Measurements from ENCODE around the gene R3HDM4.
A peak's percentile ranks its signal among the peaks of the same experiment; 100 is the strongest.

The R3HDM4 gene

GRCh38 chr19:929891-930258 is 16.9 kb upstream of the R3HDM4 start:
- DNase-seq (ENCODE audit: low spot score), result no peak

GRCh38 chr19:929203-929890 is 16.3 kb upstream of the R3HDM4 start:
- no peak for DNase-seq (ENCODE audit: low spot score)

DNA sequence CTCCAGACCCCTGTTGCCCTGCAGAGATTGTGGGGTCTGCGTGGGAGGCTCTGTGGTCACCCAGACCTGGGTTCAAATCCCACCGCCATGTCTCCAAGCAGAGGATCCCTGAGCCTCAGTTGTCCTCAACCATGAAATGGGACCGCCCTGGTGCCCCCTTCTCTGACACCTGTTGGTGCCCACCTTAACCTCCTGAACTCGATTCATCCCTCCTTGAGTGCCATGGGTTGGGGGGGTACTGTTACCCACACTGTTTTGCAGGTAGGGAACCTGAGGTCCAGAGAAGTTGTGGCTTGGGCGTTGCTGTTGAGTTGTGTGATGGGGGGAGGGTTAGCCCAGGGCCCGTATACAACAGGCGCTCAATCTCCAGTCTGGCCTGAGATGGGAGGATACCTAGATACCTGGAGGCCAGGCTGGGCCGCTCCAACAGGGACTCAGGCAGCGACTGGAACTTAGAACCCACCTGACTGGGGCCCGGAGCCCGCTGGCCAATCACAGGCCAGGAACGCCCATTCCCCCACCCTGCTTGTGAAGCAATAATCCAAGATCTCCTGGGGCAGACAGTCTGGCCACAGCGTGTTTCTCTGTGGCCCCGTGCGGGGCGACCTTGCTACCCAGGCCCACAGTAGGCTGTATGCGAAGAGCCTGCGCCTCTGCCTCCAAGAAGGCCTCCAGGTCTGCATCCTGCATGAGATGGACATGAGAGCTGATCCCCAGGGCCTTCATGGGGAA is 15.6 kb upstream of the R3HDM4 start:
- DNase-seq (ENCODE audit: low spot score), result no peak

DNA sequence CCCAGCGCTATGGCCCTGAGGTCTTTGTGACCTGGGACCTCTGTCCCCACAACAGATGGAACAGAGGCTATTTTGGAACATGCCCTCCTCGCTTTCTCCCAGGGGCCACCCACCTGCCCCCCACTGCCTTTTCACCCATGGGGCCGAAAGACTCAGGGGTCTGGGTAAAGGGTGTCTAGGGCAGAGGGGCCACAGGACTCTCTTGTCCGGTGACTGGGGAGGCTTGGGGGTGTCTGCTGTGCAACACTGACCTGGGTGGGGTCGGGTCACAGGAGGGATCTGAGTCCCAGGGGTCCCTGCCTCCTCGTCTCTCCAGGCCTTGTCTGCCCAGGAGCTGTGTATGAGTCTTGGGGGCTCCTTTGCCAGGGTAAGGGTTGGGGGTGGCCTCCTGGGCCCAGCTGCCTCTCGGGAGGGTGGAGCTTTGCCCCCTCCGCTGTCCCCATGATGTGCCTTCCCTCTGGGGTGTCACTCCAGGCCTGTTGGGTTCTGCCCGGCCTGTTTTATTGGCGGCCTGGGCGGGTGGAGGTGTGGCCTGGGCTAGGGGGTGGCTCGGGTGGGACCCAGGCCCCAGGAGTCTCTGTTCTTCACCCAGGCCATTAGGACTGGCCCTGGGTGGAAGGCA is 14.9 kb upstream of the R3HDM4 start:
- DNase-seq (ENCODE audit: low spot score), result no peak

GRCh38 chr19:927351-927779 is 14.3 kb upstream of the R3HDM4 start:
- no peak for DNase-seq (ENCODE audit: low spot score)

DNA sequence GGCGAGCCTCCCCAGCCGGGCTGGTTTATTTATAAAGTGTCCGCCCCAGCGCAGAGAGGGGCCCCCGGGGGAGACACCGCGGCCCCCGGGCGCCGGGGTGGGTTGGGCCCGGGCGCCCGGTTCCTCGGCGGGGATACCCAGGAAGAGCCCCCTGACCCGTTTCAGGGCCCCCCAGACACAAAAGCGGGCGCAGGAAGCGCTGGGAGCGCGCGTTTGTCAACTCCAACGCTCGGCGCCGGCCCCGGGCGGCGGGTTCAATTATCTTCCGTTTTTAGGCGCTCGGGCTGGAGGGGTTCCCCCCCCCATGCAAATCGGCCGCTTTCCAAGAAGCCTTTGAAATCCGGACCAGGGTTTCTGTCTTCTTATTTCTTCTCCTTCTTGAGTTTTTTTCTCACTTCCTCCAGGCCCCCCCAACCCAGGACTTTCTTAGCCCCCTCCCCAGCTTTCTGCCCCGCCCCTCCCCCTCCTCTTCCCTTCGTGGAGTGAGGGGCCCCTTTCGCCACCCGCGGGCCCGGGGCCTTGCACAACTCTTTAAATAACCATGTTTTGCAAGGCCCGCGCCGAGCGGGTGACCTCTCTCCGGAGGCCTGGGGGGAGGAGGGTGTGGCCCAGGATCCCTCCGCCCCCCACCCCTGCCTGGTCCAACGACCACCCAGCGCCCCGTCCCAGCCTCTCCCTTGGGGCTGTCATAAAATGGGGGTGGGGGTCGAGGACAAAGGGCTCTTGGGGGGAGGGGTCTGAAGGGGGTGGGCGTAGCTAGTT is 13.8 kb upstream of the R3HDM4 start:
- peak; percentile 56 for DNase-seq (ENCODE audit: low spot score)

- DNase-seq (ENCODE audit: low spot score), result peak; percentile 18
These were observed 13.2 kb upstream of the R3HDM4 start for GRCh38 chr19:926323-926588.

DNA sequence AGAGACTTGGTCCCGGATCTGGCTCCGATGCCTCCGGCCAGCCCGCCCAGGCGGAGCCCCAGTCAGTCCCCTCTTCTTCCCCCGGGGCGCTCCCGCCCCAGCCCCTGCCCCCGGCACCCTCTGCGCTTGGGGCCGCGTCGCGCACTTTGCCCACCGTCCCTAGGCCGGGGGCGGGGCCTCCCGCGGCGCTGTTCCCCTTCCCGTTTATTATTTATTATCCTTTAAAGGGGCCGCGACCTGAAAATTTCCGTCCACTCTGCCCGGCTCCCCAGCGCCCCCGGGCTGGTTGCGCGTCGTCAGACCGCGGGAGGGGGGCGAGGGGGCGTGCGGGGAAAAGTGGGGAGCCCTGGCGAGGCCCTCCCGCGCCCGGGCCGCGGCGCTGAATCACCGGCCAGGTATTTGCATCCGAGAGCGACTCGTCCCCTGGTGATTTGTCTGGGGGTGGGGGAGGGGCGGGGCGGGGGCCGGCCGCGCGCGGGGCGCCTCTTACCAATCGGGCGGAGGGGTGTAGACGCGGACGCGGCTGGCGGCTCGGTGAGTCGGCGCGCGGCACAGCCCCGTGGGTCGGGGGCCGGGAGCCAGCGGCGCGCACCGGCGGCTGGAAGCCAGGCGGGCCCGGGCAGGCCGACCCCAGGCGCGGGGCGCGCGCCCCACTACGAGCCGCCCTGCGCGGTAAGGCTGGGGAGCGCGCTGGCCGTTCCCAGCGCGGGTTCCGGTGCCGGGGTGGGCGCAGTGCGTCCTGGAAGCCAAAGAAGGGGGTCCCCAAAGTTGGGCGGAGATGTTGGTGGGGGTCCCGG is 12.7 kb upstream of the R3HDM4 start, which contains the start of gene ARID3A:
Gene ARID3A, plus strand, starts transcription at position 510 of the 797 bp plus-strand sequence. CDS start 3,494 bp downstream, outside the sequence.
- peak; percentile 91 for DNase-seq (ENCODE audit: low spot score)

- peak; percentile 84 for DNase-seq (ENCODE audit: low spot score)
These were observed 12.1 kb upstream of the R3HDM4 start for GRCh38 chr19:925087-925525.

DNA sequence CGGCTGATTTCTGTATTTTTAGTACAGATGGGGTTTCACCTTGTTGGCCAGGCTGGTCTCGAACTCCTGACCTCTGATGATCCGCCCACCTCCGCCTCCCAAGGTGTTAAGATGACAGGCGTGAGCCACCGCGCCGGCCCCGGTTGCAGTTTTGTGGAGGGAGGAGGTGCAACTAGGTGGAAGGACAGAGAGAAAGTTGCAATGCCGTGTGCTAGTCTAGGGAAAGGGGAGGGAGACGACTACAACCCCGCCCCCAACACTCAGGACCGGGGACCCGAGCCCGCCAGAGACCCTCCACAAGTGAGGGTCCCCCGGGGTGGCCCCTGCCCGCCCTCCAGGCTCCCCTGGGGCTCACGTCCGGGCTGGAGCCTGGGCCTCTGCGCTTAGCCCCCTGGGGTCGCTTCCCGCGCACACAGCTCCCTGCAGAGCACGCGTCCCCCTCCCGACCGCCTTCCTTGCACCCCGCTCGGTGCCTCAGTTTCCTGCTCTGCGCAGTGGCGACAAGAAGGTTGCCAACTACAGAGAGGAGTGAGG is 11.6 kb upstream of the R3HDM4 start:
- peak; percentile 59 for DNase-seq (ENCODE audit: low spot score)

DNA sequence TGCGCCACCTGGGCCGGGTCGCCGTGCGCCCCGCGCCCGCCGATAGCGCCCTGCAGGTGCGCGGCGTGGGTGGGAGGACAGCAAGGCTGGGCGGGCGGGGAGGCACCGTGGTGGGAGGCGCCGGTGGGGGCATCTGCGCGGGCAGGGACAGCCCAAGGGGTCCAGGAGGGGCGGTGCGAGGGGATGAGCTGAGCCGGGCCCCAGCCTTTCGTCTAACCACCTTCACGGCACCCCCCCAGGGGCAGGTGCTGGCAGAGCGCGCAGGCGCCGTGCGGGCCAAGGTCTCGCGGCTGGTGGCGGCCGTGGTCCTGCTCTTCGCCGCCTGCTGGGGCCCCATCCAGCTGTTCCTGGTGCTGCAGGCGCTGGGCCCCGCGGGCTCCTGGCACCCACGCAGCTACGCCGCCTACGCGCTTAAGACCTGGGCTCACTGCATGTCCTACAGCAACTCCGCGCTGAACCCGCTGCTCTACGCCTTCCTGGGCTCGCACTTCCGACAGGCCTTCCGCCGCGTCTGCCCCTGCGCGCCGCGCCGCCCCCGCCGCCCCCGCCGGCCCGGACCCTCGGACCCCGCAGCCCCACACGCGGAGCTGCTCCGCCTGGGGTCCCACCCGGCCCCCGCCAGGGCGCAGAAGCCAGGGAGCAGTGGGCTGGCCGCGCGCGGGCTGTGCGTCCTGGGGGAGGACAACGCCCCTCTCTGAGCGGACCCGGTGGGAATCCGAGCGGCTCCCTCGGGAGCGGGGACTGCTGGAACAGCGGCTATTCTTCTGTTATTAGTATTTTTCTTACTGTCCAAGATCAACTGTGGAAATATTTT is 7.2 kb upstream of the R3HDM4 start:
- DNase-seq (ENCODE audit: low spot score), result no peak

GRCh38 chr19:919199-920050 is 6.4 kb upstream of the R3HDM4 start:
- DNase-seq (ENCODE audit: low spot score), result no peak

- DNase-seq (ENCODE audit: low spot score), result no peak
These were observed 5.6 kb upstream of the R3HDM4 start for GRCh38 chr19:918481-919198.

GRCh38 chr19:918152-918437 is 5.1 kb upstream of the R3HDM4 start:
- no peak for DNase-seq (ENCODE audit: low spot score)

- DNase-seq (ENCODE audit: low spot score), result no peak
These were observed 4.5 kb upstream of the R3HDM4 start, which contains the start of gene KISS1R for GRCh38 chr19:917323-918151. KISS1R (plus strand) TSS chr19:917333; CDS start chr19:917503, 170 bp downstream.

DNA sequence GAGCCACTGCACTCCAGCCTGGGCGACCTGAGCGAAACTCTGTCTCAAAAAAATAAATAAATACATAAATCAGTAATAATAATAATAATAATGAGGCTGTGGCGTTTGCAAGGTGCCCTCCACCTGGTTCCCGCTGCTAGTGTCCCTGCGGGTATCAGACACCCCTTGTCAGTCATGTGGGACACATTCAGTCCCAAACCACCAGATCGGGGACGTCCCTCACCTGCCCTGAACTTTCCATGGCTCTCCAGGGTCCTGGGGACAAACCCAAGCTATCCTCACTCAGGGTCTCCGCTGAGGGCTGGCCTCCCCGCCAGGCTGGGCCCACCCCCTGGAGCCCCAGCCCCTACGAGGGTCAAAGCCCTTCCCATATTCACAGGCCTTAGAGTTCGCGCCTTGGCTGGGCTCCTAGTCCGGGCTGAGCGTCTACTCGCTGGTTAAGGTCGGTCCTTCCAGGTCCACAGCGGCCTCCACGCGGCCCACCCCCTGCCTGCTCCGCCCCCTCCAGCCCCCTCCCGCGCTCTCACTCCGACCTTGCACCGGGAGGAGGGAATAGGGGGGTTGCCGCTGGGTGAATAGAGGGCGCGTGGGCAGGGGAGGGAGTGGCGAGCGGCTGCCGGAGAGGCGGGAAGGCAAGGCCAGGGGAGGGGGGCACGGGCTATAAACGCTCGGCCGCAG is 3.8 kb upstream of the R3HDM4 start:
- DNase-seq (ENCODE audit: low spot score), result no peak

Measured in RKO (cell line).